ENCODE results near the gene DDRGK1.
"Not testable (repeated sequence)": the region's sequence is repeated elsewhere in the genome, so short reads cannot be mapped to it uniquely, and the experiment has no call there.

The DDRGK1 gene

GRCh38 chr20:3223994-3224680 is 19.7 kb upstream of the DDRGK1 start:
- H3K9ac ChIP-seq (ENCODE audit: low read depth, low read length), result no peak overlapping the region
- peaks cover 59% of the 10 kb centered on the region for H3K36me3 ChIP-seq (ENCODE audit: insufficient read depth, low read depth, low read length)
- no peaks in the 10 kb centered on the region for H3K4me1 ChIP-seq (ENCODE audit: insufficient read depth, low read length)
- H3K4me3 ChIP-seq (ENCODE audit: low read length), result no peak overlapping the region
- no peak overlapping the region for H3K27ac ChIP-seq (ENCODE audit: low read length)
- H3K9me3 ChIP-seq (ENCODE audit: insufficient read depth, low read depth, low read length), result no peaks in the 10 kb centered on the region
- no peaks in the 10 kb centered on the region for H3K27me3 ChIP-seq (ENCODE audit: insufficient read depth, low read length)

DNA sequence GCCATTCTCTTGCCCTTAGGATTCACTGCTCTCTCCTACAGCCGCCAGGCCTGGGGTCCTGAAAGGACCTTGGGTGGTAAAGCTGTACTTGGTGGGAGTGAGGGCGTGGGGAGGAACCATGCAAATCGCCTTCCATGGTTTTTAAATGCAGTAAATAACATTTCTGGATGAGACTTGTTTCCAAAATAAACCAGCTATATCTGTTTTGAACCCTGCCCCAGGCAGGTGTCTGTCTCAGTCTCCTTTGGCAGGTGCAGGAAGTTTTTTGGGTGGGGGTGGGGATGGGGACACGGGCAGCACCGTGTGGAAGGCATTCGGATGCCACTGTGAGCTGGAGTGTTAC is 19.1 kb upstream of the DDRGK1 start:
- no peaks in the 10 kb centered on the region for H3K4me1 ChIP-seq (ENCODE audit: insufficient read depth, low read length)
- no peaks in the 10 kb centered on the region for H3K9me3 ChIP-seq (ENCODE audit: insufficient read depth, low read depth, low read length)
- no peak overlapping the region for H3K4me3 ChIP-seq (ENCODE audit: low read length)
- H3K9ac ChIP-seq (ENCODE audit: low read depth, low read length), result no peak overlapping the region
- H3K27me3 ChIP-seq (ENCODE audit: insufficient read depth, low read length), result no peaks in the 10 kb centered on the region
- peaks cover 59% of the 10 kb centered on the region for H3K36me3 ChIP-seq (ENCODE audit: insufficient read depth, low read depth, low read length)
- H3K27ac ChIP-seq (ENCODE audit: low read length), result no peak overlapping the region

GRCh38 chr20:3222635-3223600 is 18.4 kb upstream of the DDRGK1 start:
- Histone ChIP-seq H3K9ac (ENCODE audit: low read depth, low read length) (no peak overlapping the region), H3K4me1 (ENCODE audit: insufficient read depth, low read length) (no peaks in the 10 kb centered on the region), H3K27ac (ENCODE audit: low read length) (no peak overlapping the region), H3K9me3 (ENCODE audit: insufficient read depth, low read depth, low read length) (no peaks in the 10 kb centered on the region), H3K36me3 (ENCODE audit: insufficient read depth, low read depth, low read length) (peaks cover 59% of the 10 kb centered on the region), H3K27me3 (ENCODE audit: insufficient read depth, low read length) (no peaks in the 10 kb centered on the region), H3K4me3 (ENCODE audit: low read length) (no peak overlapping the region)

- no peak overlapping the region for H3K4me3 ChIP-seq (ENCODE audit: low read length)
- no peaks in the 10 kb centered on the region for H3K27me3 ChIP-seq (ENCODE audit: insufficient read depth, low read length)
- H3K9me3 ChIP-seq (ENCODE audit: insufficient read depth, low read depth, low read length), result no peaks in the 10 kb centered on the region
- H3K4me1 ChIP-seq (ENCODE audit: insufficient read depth, low read length), result no peaks in the 10 kb centered on the region
- H3K27ac ChIP-seq (ENCODE audit: low read length), result no peak overlapping the region
- H3K36me3 ChIP-seq (ENCODE audit: insufficient read depth, low read depth, low read length), result peaks cover 61% of the 10 kb centered on the region
- no peak overlapping the region for H3K9ac ChIP-seq (ENCODE audit: low read depth, low read length)
Measured at GRCh38 chr20:3221398-3222226, 17.1 kb upstream of the DDRGK1 start.

GRCh38 chr20:3218307-3218988 is 14.0 kb upstream of the DDRGK1 start:
- H3K27me3 ChIP-seq (ENCODE audit: insufficient read depth, low read length), result no peaks in the 10 kb centered on the region
- H3K4me1 ChIP-seq (ENCODE audit: insufficient read depth, low read length), result no peaks in the 10 kb centered on the region
- no peaks in the 10 kb centered on the region for H3K9me3 ChIP-seq (ENCODE audit: insufficient read depth, low read depth, low read length)
- H3K36me3 ChIP-seq (ENCODE audit: insufficient read depth, low read depth, low read length), result peaks cover 73% of the 10 kb centered on the region
- H3K4me3 ChIP-seq (ENCODE audit: low read length), result no peak overlapping the region
- no peak overlapping the region for H3K27ac ChIP-seq (ENCODE audit: low read length)
- no peak overlapping the region for H3K9ac ChIP-seq (ENCODE audit: low read depth, low read length)

GRCh38 chr20:3215359-3215917 is 11.0 kb upstream of the DDRGK1 start:
- not testable (repeated sequence) for H3K9me3 ChIP-seq (ENCODE audit: insufficient read depth, low read depth, low read length); H3K4me3 ChIP-seq (ENCODE audit: low read length); H3K27me3 ChIP-seq (ENCODE audit: insufficient read depth, low read length); H3K4me1 ChIP-seq (ENCODE audit: insufficient read depth, low read length); H3K27ac ChIP-seq (ENCODE audit: low read length); H3K9ac ChIP-seq (ENCODE audit: low read depth, low read length)
- H3K36me3 ChIP-seq (ENCODE audit: insufficient read depth, low read depth, low read length), result peaks cover 50% of the 10 kb centered on the region

DNA sequence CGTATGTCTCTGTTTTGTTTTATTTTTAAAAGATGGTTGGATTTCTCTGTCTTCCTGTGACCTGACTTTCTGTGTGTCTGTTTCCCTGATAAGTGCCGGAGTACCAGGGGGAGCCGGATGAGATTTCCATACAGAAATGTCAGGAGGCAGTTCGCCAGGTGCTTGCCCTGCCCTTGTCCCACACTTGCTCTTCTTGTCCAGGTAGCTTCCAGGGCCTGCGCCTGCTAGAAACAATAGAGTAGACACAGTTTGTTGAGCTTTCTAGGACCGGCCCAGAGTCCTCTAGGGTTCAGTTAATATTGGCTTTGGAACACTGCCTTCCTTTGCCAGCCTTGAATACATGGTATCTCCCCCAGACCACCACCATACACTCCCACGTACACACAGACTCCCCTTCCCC is 8.7 kb upstream of the DDRGK1 start:
- Histone ChIP-seq H3K9me3 (ENCODE audit: insufficient read depth, low read depth, low read length) (no peaks in the 10 kb centered on the region), H3K27ac (ENCODE audit: low read length) (no peak overlapping the region), H3K4me3 (ENCODE audit: low read length) (no peak overlapping the region), H3K27me3 (ENCODE audit: insufficient read depth, low read length) (no peaks in the 10 kb centered on the region), H3K4me1 (ENCODE audit: insufficient read depth, low read length) (no peaks in the 10 kb centered on the region), H3K9ac (ENCODE audit: low read depth, low read length) (no peak overlapping the region), H3K36me3 (ENCODE audit: insufficient read depth, low read depth, low read length) (peaks cover 39% of the 10 kb centered on the region)

GRCh38 chr20:3210346-3210745 is 5.9 kb upstream of the DDRGK1 start:
- Histone ChIP-seq H3K27me3 (ENCODE audit: insufficient read depth, low read length) (no peaks in the 10 kb centered on the region), H3K9ac (ENCODE audit: low read depth, low read length) (peak overlapping the region; percentile 92), H3K9me3 (ENCODE audit: insufficient read depth, low read depth, low read length) (no peaks in the 10 kb centered on the region), H3K36me3 (ENCODE audit: insufficient read depth, low read depth, low read length) (peaks cover 22% of the 10 kb centered on the region), H3K4me1 (ENCODE audit: insufficient read depth, low read length) (no peaks in the 10 kb centered on the region), H3K27ac (ENCODE audit: low read length) (no peak overlapping the region), H3K4me3 (ENCODE audit: low read length) (peak overlapping the region; percentile 91)

- peak overlapping the region; percentile 92 for H3K9ac ChIP-seq (ENCODE audit: low read depth, low read length)
- peak overlapping the region; percentile 91 for H3K4me3 ChIP-seq (ENCODE audit: low read length)
- no peaks in the 10 kb centered on the region for H3K27me3 ChIP-seq (ENCODE audit: insufficient read depth, low read length)
- peaks cover 18% of the 10 kb centered on the region for H3K36me3 ChIP-seq (ENCODE audit: insufficient read depth, low read depth, low read length)
- peak overlapping the region; percentile 17 for H3K27ac ChIP-seq (ENCODE audit: low read length)
- H3K9me3 ChIP-seq (ENCODE audit: insufficient read depth, low read depth, low read length), result no peaks in the 10 kb centered on the region
- no peaks in the 10 kb centered on the region for H3K4me1 ChIP-seq (ENCODE audit: insufficient read depth, low read length)
Measured at GRCh38 chr20:3209946-3210317, 5.5 kb upstream of the DDRGK1 start.

DNA sequence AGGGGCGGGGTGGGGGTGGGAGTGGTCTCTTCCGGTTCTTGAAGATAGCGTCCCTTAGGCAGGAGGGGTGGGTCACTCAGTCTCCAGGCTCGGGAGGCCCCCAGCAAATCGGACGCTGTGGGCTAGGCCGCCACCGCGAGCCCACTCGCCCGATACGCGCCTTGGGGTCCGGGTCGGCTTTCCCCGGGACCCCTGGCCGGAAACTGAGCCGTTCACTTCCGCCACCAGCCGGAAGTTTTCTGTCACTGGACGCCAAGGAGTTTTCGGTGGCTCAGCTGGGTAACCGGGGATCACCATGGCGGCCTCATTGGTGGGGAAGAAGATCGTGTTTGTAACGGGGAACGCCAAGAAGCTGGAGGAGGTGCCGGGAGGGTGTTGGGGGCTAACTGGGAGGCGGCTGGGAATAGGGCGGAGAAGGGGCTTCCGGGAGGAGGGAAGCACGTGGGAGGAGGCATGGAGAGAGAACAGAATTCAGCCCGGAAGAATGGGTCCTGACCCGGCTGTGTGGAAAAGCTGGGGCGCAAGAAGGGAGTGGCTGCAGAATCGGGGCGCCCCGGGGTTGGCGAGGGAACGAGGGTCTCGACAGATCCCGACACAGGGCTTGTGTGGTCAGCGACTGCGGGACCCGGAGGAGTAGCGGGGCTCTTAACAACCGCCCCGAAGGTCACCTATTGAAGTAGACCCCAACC is 4.9 kb upstream of the DDRGK1 start, which contains the start of gene ITPA:
TSS of gene ITPA (plus strand) at position 242 of the 689 bp plus-strand sequence. CDS start at position 296, 54 bp downstream.
- Histone ChIP-seq H3K4me1 (ENCODE audit: insufficient read depth, low read length) (no peaks in the 10 kb centered on the region), H3K27ac (ENCODE audit: low read length) (peak within 1 kb of the TSS; percentile 50)

More for the DNA sequence above, 4.9 kb upstream of the DDRGK1 start, which contains the start of gene ITPA:
- Histone ChIP-seq H3K36me3 (ENCODE audit: insufficient read depth, low read depth, low read length) (peaks cover 14% of the 10 kb centered on the region), H3K4me3 (ENCODE audit: low read length) (peak within 1 kb of the TSS; percentile 91), H3K27me3 (ENCODE audit: insufficient read depth, low read length) (no peaks in the 10 kb centered on the region), H3K9me3 (ENCODE audit: insufficient read depth, low read depth, low read length) (no peaks in the 10 kb centered on the region), H3K9ac (ENCODE audit: low read depth, low read length) (peak within 1 kb of the TSS; percentile 92)
